ENCODE data around the gene DYNC1LI1.

Gene DYNC1LI1

DNA sequence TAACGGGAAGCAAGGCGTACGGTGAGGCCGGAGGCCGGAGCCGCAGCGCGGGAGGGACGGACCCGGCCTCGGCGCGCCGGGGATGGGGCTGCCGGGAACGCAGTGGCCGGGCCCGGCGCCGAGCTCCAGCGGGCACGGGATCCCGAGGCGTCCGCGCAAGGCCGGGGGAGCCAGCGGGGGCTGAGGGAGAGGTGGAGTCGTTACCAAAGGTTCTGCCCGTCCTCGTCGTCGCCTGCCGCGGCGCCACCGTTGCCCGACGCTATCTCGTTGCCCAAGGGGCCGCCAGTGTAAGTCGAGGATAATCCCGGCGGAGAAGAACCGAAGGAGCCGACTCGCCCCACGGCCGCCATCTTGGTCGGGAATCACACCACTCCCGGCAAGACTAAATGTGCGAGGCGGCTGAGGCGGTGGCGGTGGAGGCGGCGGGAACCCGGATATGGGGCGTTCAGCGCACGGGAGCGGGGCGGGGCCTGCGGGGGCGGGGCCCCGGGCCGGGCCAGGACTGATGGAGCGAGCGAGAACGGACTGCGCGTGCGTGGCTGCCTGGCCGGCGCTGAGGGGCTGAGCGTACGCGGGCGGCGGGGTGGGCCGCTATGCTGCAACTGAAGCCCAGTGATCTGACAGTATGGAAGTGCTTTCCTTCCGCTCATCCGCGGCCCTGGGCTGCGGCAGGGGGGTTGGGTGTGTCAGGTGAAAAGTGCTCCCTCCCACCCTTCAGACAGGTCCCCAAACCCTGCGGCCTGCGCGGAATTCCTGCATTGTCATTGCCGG, at the start of gene DYNC1LI1:
DYNC1LI1 (minus strand) TSS at position 438 of the 771 bp plus-strand sequence; CDS start at position 350, 88 bp downstream.
- DNase-seq = peak; percentile 92

DNA sequence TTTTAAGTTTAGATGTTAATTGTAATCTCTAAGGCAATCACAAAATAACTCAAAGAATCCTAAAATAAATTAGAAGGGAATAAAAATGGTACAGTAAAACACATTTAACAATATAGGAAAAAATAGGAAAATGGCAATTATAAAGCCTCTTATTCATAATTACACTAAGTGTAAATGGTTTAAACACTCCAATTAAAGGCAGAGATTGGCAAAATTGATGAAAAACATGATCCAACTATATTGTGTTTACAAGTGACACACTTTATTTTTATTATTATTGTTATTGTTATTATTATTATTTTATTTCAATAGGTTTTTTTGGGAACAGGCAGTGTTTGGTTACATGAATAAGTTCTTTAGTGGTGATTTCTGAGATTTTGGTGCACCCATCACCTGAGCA, 48.7 kb upstream of the DYNC1LI1 start:
- no peak for DNase-seq

DNA sequence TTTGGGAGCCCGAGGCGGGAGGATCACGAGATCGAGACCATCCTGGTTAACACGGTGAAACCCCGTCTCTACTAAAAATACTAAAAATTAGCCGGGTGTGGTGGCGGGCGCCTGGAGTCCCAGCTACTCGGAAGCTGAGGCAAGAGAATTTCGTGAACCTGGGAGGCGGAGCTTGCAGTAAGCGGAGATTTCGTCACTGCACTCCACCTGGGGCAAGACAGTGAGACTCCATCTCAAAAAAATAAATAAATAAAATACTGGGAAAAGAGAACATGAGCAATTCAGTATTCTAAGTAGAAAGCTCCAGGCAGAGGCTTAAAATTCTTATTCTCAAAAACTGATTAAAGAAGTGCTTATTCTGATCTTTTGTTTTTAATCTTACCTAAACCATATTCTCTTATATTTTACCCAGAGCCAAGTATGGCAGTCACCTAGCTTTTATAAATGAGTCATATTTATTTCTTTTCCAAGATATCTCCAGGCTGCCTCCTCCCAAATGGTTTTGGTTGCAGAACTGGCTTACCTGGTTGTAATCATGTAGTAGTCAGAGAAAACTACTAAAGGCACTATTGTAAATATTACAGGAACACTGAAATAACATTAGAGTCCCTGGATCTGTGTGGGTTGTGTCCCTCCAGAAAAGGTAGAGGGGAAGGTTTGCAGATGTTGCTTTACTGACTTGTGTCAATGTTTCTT, 45.8 kb upstream of the DYNC1LI1 start:
- DNase-seq = no peak

DNA sequence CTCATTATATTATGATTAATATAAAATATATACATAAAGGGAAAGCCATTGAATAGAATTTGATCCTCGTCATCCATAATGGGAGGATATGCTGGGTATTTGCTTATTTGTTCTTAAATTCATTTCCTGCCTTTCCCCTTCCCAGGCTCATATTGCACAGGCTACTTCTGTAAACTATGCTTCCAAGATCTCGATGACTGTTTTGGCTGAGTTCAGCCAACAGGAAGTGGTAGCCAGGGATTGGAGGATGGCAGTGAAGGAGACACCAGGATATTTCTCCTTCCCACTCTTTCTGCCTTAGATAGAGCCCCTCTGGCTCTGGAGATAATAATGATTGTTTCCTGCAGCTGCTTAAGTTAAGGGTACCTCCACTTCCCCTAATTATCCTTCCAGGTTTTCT, 44.3 kb upstream of the DYNC1LI1 start:
- no peak for DNase-seq

DNA sequence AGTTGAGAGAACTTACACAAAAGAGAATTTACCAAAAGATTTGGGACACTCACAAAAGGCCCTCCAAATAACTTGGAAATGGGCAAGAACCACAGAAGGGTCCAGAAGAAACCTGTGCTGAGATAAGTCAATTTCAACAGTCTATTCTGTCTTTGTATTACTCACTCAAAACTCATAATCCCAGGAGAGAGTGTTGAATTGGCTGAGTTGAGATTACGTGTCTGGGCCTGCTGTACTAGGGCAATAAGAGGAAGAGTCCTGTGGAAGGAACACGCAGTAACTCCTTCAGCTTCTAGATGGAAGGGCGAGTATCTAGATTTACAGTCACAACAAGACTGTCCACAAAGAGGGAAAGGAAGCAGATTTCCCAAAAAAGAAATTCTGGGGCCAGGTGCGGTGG, 42.5 kb upstream of the DYNC1LI1 start:
- DNase-seq = no peak

DNA sequence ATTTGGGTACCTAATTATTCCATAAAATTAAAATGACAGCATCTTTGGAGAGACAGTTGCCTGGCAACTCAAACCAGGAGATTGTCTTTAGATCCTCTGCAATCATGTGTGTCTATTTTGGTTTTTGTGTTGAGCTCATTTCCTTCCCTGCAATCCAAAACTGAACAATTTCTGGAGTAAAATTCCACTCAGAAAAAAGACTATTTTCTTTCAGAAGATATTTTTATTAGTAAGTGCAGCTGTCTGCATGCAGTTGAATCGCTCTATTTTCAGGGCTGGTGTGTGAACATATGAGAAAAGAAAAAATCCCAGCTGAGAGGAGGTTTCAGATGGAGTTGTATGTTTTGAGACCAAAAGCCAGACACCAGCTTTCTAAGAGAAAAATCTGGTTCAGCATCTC, 41.9 kb upstream of the DYNC1LI1 start:
- DNase-seq = no peak

DNA sequence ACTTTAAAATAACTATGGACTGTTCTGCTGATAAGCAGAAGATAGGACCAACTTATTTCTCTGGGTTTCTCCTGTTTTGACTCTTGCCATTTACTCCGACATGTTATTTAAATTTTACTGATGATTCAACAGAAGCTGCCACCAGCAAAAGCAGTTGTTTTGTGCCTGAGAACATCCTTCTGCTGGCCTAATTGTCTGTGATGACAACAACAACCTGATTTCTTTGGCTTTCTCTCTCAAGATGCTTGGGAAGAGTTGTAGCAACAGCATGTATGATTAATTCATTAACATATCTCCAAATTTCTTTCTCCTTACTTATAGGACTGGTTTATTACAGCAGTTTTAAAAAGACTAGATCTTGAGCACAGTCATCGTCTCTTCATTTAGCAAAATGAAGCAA, 36.9 kb upstream of the DYNC1LI1 start:
- DNase-seq = no peak

DNA sequence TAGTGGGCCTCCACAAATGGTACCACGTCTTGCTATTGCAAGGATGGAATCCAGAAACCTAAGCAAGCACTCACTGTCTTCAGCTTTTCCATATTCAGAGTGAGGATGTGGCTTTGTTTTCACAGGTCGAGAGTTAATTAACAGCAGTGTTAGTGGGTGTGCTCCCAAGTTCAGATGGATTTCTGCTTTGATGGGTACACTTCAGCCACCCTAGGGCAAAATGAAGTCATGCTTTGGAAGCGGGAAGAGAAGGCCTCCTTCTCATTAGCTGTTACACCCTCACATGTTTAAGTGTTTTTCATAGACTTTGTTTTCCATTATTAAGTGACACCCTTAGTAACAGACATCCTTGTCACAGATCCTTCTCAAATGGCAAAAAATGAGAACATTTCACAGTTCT, 36.3 kb upstream of the DYNC1LI1 start:
- no peak for DNase-seq

DNA sequence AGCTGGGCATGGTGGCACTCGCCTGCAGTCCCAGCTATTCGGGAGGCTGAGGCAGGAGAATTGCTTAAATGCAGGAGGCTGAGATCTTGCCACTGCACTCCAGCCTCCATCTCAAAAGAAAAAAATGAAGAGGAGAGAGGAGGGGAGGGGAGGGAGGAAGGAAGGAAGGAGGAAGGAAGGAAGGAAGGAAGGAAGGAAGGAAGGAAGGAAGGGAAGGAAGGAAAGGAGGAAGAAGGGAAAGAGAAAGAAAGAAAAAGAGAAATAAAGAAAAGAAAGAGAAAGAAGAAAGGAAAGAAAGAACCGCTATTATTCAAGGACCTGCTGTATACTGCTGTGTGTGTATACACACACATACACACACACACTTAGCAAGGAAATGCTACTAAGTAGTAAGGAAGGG, 35.6 kb upstream of the DYNC1LI1 start:
- no peak for DNase-seq

DNA sequence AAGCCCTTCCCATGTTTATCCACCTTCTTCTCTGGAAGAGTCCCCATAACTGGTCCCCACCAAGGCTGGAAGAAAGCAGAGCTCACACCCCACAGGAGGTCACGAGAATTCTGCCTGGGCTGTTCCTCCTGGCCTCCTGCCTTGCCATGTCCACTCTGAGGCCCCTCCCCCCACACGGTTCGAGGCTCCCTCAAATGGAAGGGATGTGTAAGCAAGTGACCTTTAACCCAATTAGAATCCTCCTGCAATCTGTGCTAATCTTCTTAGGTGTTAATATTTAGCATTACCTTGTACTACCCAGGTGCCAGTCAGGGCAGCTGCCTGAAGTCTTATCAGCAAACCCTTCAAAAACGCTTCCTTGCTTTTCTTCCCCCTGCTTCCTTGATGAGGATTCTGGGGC, 32.4 kb upstream of the DYNC1LI1 start:
- DNase-seq = no peak

DNA sequence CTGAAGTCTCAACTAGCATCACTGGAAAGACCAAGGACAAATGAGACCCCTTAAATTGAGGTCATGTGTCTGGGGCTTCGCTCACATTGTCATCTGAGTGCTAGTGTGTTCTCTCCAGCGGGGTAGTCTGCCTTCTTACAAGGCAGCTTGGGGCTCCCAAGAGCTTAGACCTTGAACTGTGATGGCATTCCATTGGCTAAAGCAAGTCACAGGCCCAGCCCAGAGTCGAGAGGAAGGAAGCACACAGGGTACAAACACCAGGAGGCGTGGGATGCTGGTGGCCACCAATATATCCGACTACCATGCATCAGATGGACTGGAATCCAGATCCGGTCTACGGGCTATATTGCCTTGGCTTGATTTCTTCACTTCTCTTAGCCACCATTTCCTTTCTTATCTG, 31.5 kb upstream of the DYNC1LI1 start:
- no peak for DNase-seq

DNA sequence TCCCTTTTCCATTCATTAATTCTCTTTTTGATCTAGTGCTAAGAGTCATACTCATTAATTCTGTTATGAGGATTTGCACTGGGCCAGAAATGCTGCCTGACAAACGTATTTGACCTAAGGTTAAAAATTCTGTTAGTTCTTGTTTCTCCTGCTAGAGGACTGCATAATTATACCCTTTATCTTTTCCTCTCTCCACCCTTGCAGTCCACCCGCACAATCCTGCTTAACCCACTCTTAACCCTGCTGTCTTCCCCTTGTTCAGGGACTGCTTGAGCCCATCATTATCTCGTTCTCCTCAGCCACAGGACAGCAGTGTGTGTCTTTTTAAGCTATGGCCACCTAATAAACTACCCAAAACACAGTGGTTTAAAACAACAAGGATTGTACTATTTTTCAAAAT, 31.1 kb upstream of the DYNC1LI1 start:
- no peak for DNase-seq

DNA sequence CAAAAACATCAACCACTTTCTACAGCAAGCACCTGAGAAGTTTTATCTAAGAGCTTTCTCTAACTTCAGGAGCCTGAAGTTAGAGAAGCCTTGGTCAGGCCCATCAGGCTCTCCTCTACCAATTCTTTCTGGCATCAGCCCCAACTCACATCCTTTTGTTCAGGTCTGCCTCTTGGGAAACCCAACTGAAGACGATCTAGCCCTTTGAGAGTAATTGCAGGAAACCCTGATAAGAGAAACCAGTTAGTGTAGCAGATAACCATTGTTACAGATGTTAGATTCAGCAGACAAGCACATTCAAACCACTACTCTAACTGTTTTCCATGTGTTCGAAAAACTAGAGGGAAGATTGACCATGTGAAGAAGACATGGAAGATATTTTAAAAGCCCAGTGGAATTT, 27.0 kb upstream of the DYNC1LI1 start:
- DNase-seq = peak; percentile 29

DNA sequence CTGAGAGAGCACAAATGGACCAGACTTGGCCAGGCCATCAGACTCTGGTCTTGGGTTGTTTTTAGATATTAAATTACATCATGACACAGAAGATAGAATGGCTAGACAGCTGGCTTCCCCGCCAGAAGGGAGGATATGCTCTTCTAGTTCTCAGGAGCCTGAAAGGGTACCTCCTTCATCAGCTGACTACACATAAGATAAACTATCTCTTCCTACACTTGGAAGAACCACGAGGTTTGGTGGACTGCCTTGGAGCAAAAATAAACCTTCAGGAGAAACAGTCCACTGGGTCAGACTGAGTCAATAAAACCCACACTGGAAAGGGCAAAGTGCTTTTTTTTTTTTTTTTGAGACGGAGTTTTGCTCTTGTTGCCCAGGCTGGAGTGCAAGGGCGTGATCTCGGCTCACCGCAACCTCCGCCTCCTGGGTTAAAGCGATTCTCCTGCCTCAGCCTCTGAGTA, 26.3 kb upstream of the DYNC1LI1 start:
- peak; percentile 79 for DNase-seq

DNA sequence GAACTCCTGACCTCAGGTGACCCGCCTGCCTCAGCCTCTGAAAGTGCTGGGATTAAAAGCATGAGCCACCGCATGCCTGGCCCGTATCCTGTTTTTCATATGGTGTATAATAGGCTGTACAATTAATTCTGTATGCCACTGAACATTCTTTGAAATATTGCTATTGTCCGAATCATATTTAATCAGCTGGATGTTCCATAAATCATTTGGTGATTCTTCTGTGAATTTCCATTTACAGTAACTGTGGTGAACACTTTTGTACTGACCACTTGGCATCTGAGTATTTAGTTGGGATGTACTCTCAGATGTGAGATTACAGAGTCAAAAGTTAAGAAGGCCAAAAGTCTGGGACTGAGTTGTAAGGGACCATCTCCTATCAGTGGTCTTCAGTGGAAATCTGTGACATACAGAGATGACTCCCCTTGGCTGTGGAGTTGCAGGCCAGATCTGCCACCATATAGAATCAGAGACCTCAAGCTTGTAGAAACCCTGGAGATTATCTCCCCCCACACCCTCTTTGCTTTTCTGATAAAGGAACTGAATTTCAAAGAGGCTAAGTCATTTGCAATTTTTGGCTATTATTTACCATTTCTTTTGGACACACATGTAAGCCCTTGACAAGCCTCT, 25.7 kb upstream of the DYNC1LI1 start:
- DNase-seq = no peak

DNA sequence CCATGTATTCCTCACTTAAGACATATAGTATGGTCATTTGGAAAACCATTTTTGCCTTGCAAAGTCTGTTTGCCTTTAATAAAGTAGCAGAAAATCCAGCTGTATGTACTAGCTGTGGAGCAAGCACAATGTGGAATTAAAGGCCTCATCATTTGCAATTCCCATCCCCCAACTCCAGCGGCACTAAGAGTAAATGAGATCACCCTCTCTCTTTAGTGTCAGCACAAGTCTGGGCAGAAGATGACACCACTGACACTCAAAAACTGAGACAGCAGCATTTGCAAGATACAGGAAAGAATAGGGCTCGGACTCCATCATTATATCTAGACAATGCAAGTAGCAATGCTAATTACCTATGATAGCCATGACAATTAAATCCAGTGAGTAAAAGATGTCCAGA, 24.7 kb upstream of the DYNC1LI1 start:
- no peak for DNase-seq

DNA sequence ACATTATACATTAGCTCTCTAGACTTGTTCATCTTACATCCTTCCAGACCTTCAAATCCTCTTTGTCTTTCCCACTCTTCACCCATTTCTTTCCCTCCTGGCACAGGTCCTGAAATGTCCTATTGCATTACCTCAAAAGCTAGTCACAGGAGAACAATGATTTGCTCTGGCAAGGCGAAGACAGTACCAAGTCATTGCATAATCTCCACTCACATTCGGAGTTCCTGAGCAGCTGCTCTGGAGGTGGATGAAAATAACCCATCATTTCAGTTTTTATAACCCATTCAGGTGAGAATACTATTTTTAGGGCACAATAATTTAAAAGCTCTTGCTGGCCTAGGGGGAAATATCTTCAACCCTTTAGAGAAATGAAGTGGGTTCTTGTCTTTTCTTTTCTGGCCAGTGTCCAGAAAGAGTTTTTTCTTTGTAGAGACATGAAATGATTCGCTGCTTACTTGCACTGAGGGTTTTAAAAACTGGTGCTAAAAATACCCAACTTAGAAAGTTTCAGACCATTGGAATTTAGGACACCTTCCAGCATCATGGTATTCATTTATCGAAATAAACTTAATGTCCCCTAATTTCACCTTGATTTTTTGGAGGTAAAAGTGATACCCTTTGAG, 23.4 kb upstream of the DYNC1LI1 start:
- DNase-seq = no peak

DNA sequence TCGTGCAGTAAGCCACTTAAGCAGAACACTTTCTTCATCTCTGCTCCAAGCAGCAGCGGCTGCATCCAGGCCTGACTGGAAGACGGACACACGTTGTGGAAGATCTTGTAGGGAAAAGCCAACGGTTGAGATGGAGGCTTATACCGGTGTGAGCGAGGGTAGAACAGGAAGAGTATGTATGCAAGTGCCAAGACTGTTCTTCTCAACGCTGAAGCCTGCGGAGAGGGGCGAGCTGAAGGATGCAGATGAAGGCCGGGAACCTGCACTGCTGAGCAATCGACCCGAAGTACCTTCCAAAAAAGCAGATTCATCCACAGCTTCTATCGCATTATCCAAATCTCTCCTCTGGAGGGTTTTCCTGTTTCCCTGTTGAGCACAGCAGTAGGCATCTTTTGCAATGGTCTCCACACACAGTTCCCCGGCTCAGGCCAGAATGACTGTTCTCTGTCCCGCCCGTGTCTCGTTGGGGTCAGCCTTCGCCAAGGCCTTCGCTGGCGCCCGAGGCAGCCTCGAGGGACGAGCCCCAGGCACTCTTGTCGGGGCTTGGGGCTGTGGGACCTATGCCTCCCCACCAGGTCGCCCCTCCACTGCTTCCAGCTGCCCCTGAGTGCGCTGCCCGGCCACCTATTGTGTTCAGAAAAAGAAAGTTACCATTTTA, 22.2 kb upstream of the DYNC1LI1 start:
- DNase-seq = no peak

DNA sequence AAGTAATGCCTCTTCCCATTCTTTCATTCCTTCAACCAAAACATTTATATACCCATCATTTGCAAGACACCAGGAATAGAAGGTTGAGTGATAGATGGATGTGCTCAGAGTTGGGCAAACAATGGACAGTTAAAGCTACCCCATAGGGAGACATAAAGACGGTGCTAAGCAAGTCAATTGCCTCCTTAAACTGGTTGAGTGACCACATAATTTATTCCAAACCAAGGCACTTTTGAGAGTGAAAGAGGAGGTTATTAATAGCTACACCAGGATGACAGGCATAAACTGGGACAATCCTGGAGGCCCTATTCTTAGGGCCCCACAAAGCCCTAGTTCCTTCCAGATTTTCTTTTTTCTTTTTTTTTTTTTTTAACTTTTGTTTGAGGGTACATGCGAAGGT, 21.4 kb upstream of the DYNC1LI1 start:
- DNase-seq = no peak

DNA sequence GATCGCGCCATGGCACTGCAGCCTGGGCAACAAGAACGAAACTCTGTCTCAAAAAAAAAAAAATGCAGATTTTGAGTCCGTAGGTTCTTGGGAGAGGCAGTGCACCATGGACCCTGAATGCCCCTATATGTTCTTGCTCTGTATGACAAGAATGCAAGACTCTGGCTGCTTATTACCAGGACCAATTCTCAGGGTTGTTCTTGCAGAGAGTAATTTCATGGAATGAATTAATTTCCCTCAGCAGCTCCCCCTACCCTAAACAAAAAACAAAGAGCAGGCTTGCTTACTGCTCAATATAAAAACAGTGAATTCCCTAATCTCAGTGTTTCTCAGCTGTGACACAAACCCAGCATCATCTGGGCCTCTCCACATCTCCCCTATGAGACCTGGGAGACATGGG, 20.5 kb upstream of the DYNC1LI1 start:
- DNase-seq = no peak

DNA sequence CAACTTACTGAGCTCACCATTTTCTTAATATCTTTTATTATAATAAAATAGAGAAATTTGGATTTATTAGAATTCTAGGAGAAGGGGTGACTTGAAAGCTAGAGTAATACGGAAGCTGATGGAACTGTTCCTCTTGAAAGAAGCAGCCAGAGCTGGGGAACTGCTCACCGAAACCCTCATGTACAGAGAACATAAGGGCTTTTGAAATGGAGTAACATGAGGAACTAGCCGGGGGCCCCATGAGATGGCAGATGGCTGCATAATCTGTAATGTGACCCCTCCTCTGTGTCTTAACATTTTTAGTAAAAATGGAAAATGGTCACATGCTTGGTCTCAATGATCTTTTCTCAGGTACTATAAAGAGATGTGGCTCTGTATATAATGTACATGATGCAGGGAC, 15.7 kb upstream of the DYNC1LI1 start:
- no peak for DNase-seq

DNA sequence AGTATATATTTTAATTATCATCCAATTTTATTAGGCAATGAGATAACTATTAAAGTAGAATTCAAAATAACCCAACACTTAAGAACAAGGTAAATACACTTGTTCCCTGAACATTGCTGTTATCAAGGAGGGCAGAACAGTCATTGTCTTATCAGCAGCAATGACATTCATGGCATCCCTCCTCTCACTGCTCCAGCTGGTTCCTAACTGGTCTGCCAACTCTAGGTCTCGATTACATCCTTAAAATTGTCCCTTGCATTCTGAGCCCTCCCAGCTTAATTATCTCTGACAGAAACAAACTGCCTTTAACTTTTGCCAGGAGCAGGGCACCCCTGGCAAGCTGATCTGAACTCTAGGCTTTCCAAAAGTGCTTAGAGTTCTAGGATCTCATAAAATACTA, 14.0 kb upstream of the DYNC1LI1 start:
- DNase-seq = peak; percentile 98

DNA sequence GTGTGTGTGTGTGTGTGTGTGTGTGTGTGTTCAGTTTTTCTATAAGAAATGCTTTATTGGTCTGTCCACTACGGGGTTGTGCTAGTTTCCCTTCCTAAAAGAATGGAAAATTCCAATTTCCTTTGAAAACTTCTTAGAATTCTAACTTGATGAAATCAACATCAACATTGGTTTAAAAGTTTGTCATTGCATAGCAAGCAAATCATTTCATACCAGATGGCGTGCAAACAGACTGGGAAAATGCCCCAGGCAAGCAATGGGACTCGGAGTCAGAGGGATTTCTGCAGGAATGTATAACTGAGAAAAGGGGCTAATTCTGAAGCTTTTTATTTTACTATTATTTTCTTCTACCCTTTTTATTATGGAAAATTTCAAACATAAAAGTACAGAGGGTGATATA, 13.1 kb upstream of the DYNC1LI1 start:
- DNase-seq = no peak

Data from hematopoietic multipotent progenitor cell treated with erythropoietin and hydrocortisone succinate and interleukin-3 and kit ligand, for 8 days (in vitro differentiated cells).